Left lobe of liver (tissue), 2 donors: ENCODE data around the gene ARTN. TPM values are rescaled to one million over a fixed set of nuclear protein-coding genes. Genes with fewer than 3 reads are reported as not detected.

Experiments used
- ATAC-seq: fragments of 200-7000 bp; cut with Tn5 transposase; one replicate; pipeline ENCODE4 v1.9.1; 2020; ENCODE audit warnings: mild to moderate bottlenecking, moderate library complexity
- DNase-seq: peaks from one replicate; pipeline ENCODE4 v3.0.0-alpha.2; 2020; ENCODE audit warnings: low spot score
- total RNA-seq: library from RNA; stranded (reverse); gene quantifications from one replicate; pipeline ENCODE4 v1.2.1, GENCODE V29; 2021
- donor health status: DM: no; HTN: no; CAD: no; lungs with moderate emphysema.
- donor health status: DM: no; HTN: yes; CAD: no.

ARTN gene
- total RNA-seq, 1 donor from 2014 or later = 0.58 TPM

GRCh38 chr1:43970502-43970901, 36.9 kb downstream of the ARTN start:
- DNase-seq (no peak), ATAC-seq (no peak)

GRCh38 chr1:43970911-43971310, 37.3 kb downstream of the ARTN start:
- DNase-seq (no peak), ATAC-seq (no peak)

- ATAC-seq (no peak), DNase-seq (no peak)
Measured at GRCh38 chr1:43971336-43971980, 37.9 kb downstream of the ARTN start.

- ATAC-seq (no peak), DNase-seq (no peak)
Measured at GRCh38 chr1:43973981-43974442, 40.4 kb downstream of the ARTN start.

DNA sequence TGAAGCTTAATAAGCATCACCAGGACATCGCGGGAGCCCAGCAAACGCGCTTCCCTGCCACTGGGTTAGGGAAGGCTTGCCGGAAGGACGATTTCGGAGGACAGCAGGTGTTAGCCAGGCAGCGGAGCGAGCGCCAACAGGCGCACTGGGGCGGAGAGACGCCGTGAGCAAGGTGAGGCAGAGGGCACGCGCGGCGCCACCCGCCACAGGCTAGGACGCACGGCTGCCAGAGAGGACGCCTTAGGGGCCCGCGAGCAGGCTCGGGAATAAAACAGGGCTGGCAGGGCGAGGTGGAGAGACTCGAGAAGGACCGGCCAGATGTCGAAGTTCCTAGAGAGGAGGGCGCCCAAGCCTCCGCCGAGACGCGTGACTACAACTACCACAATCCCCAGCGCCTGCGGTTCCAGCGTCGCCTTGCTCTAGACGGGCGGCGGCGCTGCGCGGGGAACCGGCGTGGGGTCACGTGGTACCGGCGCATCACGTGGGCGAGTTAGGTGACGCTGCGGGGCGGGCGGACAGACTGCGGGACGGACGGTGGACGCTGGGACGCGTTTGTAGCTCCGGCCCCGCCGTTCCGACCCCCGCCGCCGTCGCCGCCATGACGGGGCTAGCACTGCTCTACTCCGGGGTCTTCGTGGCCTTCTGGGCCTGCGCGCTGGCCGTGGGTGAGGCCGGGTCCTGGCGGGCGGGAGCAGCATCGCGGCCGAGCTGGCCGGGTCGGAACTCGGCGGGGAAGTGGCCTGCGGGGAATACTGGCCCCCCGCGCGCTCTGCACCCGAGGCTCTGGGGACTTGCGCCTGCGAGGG, 41.0 kb downstream of the ARTN start, which contains the start of gene ATP6V0B:
Gene ATP6V0B (plus strand): TSS at position 518 of the 806 bp plus-strand sequence. CDS start 81 bp downstream, at position 599.
- DNase-seq (peak; percentile 97), ATAC-seq (peak; percentile 74)

- peak; percentile 44 for ATAC-seq
- peak; percentile 72 for DNase-seq
Measured at GRCh38 chr1:43975249-43975961, 41.8 kb downstream of the ARTN start.

- DNase-seq (no peak), ATAC-seq (no peak)
Measured at GRCh38 chr1:43976045-43976444, 42.4 kb downstream of the ARTN start.

DNA sequence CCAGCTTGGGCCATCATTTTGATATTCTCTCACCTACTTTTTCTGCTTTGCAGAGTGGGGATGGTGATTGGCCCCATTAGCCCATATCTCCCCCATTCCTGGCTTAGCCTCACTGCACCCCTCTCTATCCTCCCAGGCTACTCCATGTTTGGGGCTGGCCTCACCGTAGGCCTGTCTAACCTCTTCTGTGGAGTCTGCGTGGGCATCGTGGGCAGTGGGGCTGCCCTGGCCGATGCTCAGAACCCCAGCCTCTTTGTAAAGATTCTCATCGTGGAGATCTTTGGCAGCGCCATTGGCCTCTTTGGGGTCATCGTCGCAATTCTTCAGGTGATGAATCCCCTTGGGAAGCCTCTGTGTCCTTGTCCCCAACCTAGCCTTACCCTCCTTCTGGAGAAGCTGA, 43.3 kb downstream of the ARTN start:
- ATAC-seq (no peak), DNase-seq (no peak)

DNA sequence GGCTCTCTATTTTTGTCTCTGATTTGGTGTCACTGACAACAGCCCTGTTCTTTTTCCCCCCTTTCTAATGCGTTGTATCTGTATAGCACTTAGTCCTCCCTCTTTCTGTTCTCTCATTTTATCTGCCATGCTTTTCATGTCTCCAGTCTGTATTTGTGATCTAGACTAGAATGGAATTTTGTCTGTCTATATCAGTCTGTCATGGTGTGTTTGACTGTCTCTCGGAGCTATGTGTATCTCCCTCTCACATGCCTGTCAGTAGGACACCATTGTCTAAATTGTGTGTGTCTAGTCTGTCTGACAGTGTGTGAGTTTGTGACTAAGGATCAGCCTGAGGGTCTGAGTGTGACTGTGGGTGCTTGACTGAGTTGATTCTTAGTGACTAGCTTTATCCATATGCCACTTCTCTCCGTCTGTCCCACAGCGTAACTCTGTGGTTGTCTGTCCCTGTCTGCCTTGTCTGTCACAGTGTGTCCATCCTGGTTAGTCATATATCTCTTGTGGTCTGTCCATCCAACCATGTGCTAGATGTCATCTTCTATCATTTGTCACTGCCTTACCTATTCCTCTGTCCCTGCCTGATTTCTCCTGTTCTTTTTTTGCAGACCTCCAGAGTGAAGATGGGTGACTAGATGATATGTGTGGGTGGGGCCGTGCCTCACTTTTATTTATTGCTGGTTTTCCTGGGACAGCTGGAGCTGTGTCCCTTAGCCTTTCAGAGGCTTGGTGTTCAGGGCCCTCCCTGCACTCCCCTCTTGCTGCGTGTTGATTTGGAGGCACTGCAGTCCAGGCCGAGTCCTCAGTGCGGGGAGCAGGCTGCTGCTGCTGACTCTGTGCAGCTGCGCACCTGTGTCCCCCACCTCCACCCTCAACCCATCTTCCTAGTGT, 44.0 kb downstream of the ARTN start:
- DNase-seq = no peak

GRCh38 chr1:43978264-43978550, 44.6 kb downstream of the ARTN start:
- ATAC-seq (peak; percentile 49), DNase-seq (peak; percentile 73)

More for the DNA sequence above, 44.0 kb downstream of the ARTN start:
- ATAC-seq = no peak

- DNase-seq = peak; percentile 63
- ATAC-seq = peak; percentile 42
Measured at GRCh38 chr1:43978551-43979260, 45.1 kb downstream of the ARTN start, which contains the start of gene B4GALT2. Gene B4GALT2, plus strand, starts transcription at chr1:43979210. Its CDS starts 1,951 bp downstream, at chr1:43981161.

GRCh38 chr1:43979261-43979527, 45.6 kb downstream of the ARTN start:
- ATAC-seq (no peak), DNase-seq (no peak)

DNA sequence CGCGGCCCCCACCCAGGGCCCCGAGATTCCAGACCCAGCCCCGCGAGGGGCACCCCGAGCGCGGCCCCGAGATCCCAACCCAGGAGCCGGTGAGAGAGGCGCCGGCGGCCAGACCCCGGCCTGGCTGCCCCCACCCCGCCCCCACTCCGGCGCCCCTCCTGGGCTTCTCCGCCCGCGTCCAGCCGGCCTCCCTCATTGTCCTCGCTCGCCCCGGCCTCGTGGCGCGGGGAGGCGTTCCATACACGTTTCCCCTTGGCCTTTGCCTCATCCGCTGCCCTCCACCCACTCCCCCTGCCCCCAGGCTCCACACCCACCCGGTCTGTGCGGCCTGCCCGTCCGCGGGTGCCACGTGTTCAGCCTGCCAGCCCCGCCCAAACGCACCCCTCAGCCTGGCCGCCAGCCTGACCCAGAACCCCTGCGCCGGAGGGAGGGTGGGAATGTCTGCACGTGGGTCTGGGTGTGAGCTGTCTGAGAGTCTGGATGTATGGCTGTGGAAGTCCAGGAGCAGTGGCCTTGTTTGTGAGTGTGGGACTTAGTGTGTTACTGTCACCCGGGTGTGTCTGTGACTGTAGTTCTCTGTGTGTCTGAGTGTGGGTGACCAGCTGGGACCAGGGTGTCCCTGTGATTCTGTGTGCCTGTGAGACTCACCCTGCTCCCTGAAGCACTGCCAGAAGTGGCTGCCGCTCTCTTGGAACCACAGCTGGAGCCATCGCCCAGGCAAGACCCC, 46.1 kb downstream of the ARTN start:
- ATAC-seq = peak; percentile 6
- no peak for DNase-seq

DNA sequence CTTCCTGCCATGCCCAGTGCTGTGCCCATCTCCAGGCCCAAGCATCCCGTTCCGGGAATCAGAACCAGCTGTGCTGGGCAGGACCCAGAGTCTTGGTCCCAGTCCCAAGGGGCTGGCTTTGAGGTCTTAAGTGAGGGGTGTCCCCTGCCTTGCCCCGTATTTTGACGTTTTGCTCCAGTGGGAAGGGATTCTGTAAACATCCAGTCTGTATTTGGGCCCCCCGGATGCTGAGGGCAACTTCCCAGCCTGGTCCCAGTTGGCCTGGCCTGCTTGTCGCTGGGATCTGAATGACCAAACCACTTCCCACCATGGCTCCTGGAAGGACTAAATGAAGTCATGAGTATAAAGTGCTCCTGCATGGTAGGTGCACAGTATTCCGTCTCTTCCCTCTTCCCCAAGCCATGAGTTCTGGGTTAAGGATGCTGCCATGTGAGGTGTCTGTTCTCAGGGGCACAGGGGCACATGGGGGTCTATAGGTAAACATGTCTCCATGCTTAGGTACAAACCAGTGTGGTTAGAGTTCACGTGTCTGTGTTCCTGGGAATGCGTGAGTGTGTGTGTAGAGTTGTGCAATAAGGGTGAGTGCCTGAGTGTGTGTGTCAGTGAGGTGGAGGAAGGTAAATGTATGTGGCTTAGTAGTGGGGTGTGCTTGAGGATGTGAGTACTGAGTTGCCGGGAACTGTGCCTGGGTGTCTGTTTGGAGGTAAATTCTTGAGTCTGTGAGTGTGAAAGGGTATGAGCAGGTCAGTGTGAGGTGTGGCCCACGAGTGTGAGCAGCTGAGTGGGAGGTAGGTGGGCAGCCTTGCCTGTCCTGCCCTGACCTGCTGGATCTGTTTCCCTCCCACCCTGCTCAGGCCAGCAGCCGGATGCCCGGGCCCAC, 46.9 kb downstream of the ARTN start:
- no peak for DNase-seq

DNA sequence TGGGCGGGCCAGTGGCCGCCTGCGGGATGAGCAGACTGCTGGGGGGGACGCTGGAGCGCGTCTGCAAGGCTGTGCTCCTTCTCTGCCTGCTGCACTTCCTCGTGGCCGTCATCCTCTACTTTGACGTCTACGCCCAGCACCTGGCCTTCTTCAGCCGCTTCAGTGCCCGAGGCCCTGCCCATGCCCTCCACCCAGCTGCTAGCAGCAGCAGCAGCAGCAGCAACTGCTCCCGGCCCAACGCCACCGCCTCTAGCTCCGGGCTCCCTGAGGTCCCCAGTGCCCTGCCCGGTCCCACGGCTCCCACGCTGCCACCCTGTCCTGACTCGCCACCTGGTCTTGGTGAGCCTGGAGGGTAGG, 47.5 kb downstream of the ARTN start:
- ATAC-seq (no peak), DNase-seq (no peak)

More for the DNA sequence above, 46.9 kb downstream of the ARTN start:
- no peak for ATAC-seq

DNA sequence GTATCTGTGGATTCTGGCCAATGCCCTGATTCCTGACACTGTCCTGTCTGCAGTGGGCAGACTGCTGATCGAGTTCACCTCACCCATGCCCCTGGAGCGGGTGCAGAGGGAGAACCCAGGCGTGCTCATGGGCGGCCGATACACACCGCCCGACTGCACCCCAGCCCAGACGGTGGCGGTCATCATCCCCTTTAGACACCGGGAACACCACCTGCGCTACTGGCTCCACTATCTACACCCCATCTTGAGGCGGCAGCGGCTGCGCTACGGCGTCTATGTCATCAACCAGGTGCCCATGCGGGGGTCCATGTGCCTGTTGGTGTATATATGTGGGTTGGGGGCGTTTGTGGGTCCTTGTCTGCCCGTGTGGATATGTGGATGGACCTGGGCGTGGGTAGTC, 48.0 kb downstream of the ARTN start:
- DNase-seq (no peak), ATAC-seq (no peak)

DNA sequence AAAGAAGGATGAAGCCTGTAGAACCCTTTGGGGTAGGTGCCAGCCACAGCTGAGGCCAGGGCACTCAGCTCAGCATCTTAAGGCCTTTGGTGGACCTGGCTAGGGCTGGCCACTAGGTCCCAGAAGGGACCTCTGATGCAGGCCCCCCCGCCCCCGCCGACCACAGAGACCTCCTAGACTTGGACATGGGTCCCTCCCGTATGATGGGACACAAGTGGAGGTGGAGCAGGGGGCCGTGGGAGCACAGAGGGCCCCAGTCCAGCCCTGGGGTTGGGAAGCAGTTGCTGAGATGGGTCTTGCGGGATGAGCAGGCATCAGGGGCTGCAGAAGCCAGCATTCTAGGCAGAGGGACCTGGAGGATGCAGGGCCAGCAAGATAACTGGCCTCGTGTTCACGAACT, 48.6 kb downstream of the ARTN start:
- DNase-seq = no peak

DNA sequence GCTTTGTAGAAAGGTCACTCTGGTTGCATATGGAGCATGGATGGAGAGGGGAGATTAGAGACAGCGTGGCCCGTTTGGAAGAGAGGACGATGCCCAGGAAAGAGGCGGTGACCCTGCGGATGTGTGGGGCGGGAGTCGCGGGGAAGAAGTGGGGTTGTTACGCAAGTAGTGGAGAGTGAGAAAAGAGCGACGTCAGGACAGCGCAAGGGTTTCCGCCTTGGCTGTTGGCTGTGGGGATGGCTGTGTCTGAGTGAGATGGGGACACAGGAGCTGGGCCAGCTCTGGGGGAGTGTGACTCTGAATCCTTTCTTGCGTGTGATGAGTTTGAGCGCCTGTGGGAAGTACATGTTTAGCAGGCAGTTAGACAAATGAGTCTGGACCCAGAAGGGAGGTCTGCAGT, 49.2 kb downstream of the ARTN start:
- ATAC-seq = no peak
- DNase-seq = no peak

More for the DNA sequence above, 48.6 kb downstream of the ARTN start:
- ATAC-seq = no peak
